GM18498 (cell line): Measurements from ENCODE around the gene ACTN3.
"Not testable (repeated sequence)": the region's sequence is repeated elsewhere in the genome, so short reads cannot be mapped to it uniquely, and the experiment has no call there.

Experiments
- ATAC-seq: cut with Tn5 transposase; IDR thresholded peaks from one replicate; pipeline ENCODE4 v1.9.1; 2021; ENCODE audit warnings: mild to moderate bottlenecking, moderate library complexity; ENCODE audit not compliant: unreplicated experiment

ACTN3 gene

DNA sequence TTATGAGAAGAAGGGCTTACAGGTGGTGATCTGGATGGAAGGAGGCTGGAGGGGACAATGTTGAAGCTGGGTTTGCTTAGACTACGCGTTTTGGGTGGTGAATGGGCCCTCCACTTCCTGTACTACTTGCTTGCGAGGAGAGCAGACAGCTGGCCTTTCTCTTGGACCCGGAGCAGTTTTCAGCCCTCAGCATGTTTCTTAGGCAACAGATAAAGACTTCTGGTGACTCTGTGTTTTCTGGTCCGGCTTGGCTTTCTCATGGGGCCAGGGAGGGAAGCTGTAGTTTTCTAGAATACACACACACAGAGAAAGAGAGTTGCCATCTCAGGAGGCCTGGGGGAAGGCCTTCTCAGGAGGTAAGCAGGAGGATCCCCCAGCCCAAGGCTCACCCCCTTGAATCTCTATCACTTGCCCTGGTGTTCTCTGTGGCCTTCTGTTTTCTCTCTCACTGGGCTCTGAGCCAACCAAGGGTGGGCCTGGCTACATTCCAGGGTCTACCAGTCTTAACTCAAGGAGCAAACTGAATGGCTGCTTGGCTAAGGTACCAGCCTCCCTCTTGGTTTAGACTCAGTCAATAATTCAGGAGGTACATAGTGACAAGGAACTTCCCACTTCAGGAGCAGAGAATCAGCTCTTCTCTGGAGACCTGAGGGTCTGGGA, 48.7 kb downstream of the ACTN3 start:
- ATAC-seq: no peak

DNA sequence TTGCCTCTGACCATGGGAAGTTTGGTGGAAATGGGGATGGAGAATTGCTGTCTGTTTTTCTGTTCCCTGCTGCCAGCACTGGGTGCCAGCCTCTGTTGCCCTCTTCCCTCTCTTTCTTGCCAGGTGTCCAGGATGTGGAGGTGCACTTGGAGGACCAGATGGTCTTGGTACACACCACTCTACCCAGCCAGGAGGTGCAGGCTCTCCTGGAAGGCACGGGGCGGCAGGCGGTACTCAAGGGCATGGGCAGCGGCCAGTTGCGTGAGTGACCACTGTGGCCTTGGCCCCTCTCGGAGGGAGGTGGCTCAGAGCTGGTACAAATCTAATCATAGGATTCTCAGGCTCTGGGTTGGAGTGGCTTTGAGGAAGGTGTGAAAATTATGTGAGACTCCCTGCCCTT, 52.3 kb downstream of the ACTN3 start:
- no peak for ATAC-seq

DNA sequence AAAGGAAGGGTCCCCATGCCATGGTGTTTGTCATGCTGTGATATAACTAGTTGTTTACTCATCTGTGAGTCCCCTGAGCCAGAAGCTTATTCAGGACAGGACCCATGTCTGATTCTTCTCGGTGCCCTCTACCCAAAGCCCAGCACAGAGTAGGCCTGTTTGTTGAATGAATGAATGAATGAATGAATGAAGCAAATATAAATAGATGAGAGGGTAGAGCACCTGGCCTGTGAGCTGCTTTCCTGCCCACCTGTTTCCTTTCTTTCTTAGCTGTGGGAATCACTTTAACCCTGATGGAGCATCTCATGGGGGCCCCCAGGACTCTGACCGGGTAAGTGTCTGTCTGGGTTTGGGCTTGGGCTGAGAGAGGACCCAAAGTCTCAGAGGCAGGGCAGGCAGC, 53.5 kb downstream of the ACTN3 start:
- no peak for ATAC-seq

DNA sequence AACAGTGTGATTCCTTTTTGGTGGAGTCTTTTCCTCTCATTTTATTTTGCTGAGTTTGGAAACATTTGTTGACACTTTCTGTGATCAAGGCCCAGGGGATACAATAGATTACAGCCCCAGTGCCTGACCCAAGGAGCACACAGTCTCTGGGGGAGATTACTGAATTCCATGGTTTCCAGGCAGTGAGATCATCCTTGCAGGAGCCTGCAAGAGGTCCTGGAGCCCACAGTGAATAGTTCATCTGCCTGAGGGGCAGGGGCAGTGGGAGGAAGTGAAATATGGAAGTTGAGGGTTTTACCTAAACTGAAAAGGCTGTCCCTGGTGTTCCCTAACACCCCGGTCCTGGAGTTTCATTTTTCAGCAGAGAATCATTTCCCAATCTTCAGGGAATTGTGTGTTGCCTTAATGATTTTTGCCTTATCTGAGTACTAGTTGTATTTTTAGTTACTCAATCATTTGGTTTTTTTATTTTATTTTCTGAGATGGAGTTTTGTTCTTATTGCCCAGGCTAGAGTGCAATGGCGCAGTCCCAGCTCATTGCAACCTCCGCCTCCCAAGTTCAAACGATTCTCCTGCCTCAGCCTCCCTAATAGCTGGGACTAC, 54.0 kb downstream of the ACTN3 start:
- no peak for ATAC-seq

DNA sequence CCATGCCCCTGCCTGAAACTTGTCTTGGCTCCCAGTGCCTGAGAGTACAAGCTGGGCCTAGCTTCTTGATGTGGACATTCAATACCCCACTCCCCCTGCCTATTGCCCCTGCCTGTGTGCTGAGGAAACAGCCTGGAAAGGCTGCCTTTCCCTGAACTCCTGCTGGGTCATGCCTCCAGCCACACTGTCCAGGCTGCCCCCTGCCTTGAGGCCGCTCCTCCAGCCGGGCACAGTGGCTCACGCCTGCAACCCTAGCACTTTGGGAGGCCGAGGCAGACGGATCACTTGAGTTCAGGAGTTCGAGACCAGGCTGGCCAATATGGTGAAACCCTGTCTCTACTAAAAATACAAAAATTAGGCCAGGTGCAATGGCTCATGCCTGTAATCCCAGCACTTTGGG, 56.4 kb downstream of the ACTN3 start:
- no peak for ATAC-seq

DNA sequence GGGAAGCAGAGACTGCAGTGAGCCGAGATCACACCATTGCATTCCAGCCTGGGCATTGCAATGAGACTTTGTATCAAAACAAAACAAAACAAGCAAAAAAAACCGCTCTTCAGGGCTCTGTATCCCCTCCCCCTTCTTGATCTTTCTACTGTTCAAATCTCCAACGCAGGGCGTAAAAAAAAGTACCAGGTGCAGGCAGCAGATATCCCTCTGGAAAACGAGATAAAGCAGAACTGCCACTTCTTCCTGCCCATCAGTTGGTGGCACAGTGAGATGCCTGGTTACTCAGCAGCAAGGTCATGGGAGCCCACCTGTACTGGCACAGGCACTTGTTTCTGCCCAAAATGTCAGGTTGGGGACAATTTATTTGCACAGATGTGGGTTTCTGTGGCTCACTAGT, 57.5 kb downstream of the ACTN3 start:
- ATAC-seq: no peak

DNA sequence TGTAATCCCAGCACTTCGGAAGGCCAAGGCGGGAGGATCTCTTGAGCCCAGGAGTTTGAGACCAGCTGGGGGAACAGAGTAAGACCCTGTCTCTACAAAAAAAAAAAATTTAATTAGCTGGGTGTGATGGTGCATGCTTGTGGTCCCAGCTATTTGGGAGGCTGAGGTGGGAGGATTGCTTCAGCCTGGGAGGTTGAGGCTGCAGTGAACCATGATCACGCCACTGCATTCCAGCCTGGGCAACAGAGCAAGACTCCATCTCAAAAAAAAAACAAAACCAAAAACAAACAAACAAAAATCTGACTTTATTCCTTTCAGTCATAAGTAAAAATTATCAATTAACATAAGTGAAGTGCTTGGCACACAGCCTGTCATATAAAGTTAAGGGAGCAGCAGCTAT, 59.9 kb downstream of the ACTN3 start:
- not testable (repeated sequence) for ATAC-seq

DNA sequence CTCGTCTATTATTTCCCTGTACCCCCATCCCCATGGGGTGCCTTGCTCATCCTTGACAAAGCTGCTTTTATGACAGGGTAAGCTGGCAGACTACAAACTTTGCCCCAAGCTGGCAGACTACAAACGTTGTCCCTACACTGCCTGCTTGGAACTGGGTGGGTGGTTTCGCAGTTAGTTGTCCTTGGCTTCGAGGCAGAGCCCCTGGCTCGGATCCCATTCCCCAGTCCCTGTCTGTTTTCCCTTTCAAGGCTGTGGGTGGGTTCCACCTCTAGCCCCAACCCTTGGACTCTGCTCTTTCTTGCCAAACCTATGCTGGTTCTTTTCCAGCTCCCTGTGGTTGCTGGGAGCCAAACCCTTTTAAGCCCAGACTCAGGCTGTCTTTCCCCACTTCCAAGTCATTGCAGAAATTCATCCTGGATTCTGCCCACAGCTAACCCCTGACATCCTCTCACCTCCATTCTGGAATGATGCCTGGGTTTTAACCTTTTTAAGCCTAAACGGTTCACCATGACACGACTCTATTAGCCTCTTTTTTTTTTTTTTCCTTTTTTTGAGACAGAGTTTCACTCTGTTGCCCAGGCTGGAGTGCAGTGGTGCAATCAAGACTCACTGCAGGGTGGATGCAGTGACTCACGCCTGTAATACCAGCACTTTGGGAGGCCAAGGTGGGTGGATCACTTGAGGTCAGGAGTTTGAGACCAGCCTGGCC, 60.6 kb downstream of the ACTN3 start:
- no peak for ATAC-seq

DNA sequence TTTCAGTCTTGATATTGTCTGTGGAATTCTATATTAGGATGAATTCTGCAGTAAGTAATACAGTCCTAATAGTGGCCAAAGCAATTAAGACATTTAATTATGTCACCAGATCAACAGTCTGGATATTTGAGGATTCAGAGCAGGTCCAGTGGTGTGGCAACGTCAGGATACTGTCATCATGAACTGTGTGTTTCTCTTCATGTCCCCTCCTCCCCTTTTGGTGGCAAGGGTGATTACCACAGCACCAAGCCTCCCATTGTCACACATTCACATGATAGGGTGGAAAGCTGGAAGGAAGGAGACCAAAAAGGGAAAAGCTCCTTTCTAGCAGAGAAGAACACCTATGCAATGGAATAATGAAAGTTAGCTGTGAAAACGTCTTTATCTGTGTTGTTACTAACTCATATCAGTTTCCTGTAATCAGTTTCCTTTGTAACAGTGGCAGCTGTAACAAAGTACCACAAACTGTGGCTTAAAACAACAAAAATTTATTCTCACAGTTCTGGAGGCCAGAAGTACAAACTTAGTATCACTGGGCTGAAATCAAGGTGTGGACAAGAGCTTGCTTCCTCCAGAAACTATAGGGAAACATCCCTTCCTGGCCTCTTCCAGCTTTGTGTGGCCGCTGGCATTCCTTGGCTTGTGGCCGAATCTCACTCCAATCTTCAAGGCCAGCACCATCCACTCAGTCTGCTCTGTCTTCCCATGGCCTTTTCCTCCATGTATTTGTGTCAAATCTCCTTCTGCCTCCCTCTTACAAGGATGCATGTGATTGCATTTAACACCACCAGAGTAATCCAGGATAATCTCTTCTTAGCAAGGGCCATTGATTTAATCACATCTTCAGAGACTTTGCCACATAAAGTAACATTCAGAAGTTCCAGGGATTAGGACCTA, 63.3 kb downstream of the ACTN3 start:
- no peak for ATAC-seq

DNA sequence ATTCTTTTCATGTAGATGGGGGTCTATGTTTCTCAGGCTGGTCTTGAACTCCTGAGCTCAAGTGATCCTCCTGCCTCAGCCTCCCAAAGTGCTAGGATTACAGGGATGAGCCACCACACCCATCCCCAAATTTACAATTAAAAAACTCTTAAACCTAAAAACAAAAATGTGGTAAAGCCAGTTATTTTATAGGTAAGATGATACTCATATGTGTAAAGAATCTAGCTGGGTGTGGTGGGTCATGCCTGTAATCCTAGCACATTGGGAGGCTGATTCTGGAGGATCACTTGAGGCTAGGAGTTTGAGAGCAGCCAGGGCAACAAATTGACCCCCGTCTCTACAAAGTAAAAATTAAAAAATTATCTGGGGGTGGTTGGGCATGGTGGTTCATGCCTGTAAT, 65.8 kb downstream of the ACTN3 start:
- no peak for ATAC-seq
